Ovary (tissue), 9 donors: ENCODE measurements around the gene CRACDL. TPM values are rescaled to one million over a fixed set of nuclear protein-coding genes. Genes with fewer than 3 reads are reported as not detected.
"Not testable (repeated sequence)": the region's sequence is repeated elsewhere in the genome, so short reads cannot be mapped to it uniquely, and the experiment has no call there.

Experiments used
- DNase-seq, 5 donors: peaks; one replicate each; pipeline ENCODE4 v3.0.0-alpha.2; 2019 to 2020
- H3K27ac ChIP-seq, 2 donors: fragments of 200-600 bp; one replicate each; pipeline versions ENCODE4 v1.5.1 to v1.8.0; 2019 to 2022
- H3K27me3 ChIP-seq: fragments of 200-600 bp; one replicate; pipeline ENCODE4 v1.8.0; 2022
- H3K36me3 ChIP-seq: fragments of 200-600 bp; sonication (generic); one replicate; pipeline ENCODE4 v1.5.1; 2019
- H3K4me1 ChIP-seq: one replicate; pipeline ENCODE4 v1.8.1; 2013; ENCODE audit warnings: mild to moderate bottlenecking, moderate library complexity; ENCODE audit not compliant: insufficient read depth
- H3K4me3 ChIP-seq: fragments of 200-600 bp; sonication (generic); one replicate; pipeline ENCODE4 v1.5.1; 2017
- H3K9me3 ChIP-seq, 2 donors: fragments of 200-600 bp in 1 of 2; sonication (generic) in 1 of 2; one replicate each; pipeline versions ENCODE4 v1.5.1 to v1.8.1; 2013 to 2019; ENCODE audit warnings: mild to moderate bottlenecking in 1 of 2, moderate library complexity in 1 of 2
- EP300 ChIP-seq: sonication (generic); formaldehyde crosslinking; IDR thresholded peaks from one replicate; pipeline ENCODE4 v1.6.1; 2017; ENCODE audit warnings: antibody characterized with exemption
- POLR2A ChIP-seq: fragments of 450-650 bp; IDR thresholded peaks from one replicate; pipeline ENCODE4 v1.6.1; 2017; ENCODE audit warnings: antibody characterized with exemption, mild to moderate bottlenecking, moderate library complexity
- WGBS, 3 donors: extraction: QIAGEN DNeasy Blood & Tissue Kit in 1 of 3; methylation state at CpG; one replicate each; pipeline versions ENCODE4 v1.1.5 to v1.1.7; 2013 to 2017; 5-methylcytosine and 5-hydroxymethylcytosine counted together
- intact Hi-C, 4 donors: fragments of 100-400 bp; cut with DNase I; formaldehyde crosslinking; loops; one replicate each; pipeline versions ENCODE4 v1.11.0 to v1.15.1; 2022 to 2023
- polyA plus RNA-seq, 2 donors: library from polyadenylated mRNA; stranded (reverse); fragments of 200-250 nt in 1 of 2; fragments of 350-450 nt in 1 of 2; fragmentation: Illumina TruSeq in 1 of 2; extraction: RNeasy Lipid Tissue Mini Kit (QIAGEN cat#74804) in 1 of 2; gene quantifications; one replicate each; pipeline ENCODE4 v1.2.3, GENCODE V29; 2013 to 2014
- total RNA-seq, 7 donors: library from RNA; depleted of rRNA in 2 of 7; stranded (reverse); fragments of >200 nt in 2 of 7; fragmentation: NEBNext Ultra II Directional in 3 of 7; extraction: Animal tissue kit (Norgen Biotek cat#: 25700) in 3 of 7; gene quantifications; one replicate each; pipeline versions ENCODE4 v1.1.0 to v1.2.4, GENCODE V29; 2016 to 2023
- TF ChIP-seq, protein P1 (sequence below), 3 donors: fragments of 450-650 bp in 2 of 3; fragments of 200-600 bp in 1 of 3; IDR thresholded peaks; one replicate each; pipeline versions ENCODE4 v1.5.1 to v1.8.0; 2016 to 2022; ENCODE audit warnings: antibody characterized with exemption in 3 of 3, mild to moderate bottlenecking in 1 of 3
- donor health status: DM: no; HTN: no; CAD: no; lungs with moderate emphysema.
- donor health status: DM: no; HTN: no; CAD: no.
- donor health status: Bipolar disorder and iron deficiency.
- donor health status: DM: yes; HTN: yes; CAD: no.
- donor health status: DM: no; HTN: no; CAD: no.
- donor health status: DM: yes; HTN: yes; CAD: no.

The CRACDL gene
- total and polyA plus RNA-seq, 9 donors, result 1.2 to 22.4 (median 2.7) TPM

DNA sequence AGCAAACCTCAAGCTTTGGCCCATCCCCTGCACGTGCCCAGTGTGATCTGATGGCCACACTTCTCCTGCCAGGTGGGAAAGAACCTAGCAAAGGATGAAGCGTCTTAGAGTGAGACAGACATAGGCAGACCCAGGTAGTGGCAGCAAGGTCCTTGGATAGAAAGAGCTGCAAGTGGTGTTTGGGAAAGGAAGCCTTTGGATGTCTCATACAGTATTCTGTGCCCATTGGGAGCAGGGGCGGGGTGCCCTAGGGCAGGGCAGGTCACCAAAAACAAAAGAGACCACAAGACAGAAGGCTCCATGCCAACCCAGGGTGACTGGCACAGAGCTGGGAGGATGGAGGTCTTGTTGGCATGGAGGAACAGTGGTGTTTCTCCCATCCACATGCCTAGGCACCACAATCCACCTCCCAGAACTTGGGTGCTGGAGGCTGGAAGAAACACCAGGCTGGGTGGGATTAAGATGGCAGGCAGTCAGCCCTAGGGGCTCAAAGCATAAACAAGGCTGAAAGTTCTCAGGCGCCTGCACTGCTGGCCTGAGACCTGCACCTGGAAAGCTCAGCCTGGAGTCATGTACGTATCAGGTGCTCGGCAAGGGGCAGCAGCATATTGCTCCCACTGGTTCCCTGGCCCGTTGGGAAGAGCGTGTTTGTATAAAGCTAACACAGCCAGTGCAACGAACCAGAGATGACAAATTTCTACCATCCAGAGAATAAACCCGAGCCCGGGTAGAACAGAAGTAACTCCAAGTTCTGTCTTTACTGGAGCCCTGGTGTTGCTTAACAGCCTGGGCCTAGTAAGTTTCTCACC lies 52.9 kb downstream of the CRACDL start:
- H3K27ac ChIP-seq, result no peak overlapping the region
- no peak overlapping the region for H3K4me3 ChIP-seq
- H3K9me3 ChIP-seq, result peaks cover 0 to 6% of the 10 kb centered on the region in 2 donors
- DNase-seq, result no peak
- intact Hi-C loops, result no loop called here
- H3K27me3 ChIP-seq, result no peaks in the 10 kb centered on the region
- 86 to 91% (median 88%) methylated on average over 11 of the region's 11 CpGs for WGBS, 3 donors
- TF ChIP-seq EP300 (no peak), POLR2A (no peak)
- TF ChIP-seq, protein P1, sequence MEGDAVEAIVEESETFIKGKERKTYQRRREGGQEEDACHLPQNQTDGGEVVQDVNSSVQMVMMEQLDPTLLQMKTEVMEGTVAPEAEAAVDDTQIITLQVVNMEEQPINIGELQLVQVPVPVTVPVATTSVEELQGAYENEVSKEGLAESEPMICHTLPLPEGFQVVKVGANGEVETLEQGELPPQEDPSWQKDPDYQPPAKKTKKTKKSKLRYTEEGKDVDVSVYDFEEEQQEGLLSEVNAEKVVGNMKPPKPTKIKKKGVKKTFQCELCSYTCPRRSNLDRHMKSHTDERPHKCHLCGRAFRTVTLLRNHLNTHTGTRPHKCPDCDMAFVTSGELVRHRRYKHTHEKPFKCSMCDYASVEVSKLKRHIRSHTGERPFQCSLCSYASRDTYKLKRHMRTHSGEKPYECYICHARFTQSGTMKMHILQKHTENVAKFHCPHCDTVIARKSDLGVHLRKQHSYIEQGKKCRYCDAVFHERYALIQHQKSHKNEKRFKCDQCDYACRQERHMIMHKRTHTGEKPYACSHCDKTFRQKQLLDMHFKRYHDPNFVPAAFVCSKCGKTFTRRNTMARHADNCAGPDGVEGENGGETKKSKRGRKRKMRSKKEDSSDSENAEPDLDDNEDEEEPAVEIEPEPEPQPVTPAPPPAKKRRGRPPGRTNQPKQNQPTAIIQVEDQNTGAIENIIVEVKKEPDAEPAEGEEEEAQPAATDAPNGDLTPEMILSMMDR (IDR thresholded peaks at IDR 0.05), result no peak
- H3K36me3 ChIP-seq, result no peaks in the 10 kb centered on the region
- no peaks in the 10 kb centered on the region for H3K4me1 ChIP-seq

GRCh38 chr2:98882368-98882767 lies 53.7 kb downstream of the CRACDL start:
- intact Hi-C loops, result no loop called here
- H3K27me3 ChIP-seq, result no peaks in the 10 kb centered on the region
- no peaks in the 10 kb centered on the region for H3K4me1 ChIP-seq
- no peaks in the 10 kb centered on the region for H3K36me3 ChIP-seq
- DNase-seq, result no peak
- H3K27ac ChIP-seq, result no peak overlapping the region
- H3K4me3 ChIP-seq, result no peak overlapping the region
- 89 to 95% (median 90%) methylated on average over 3 of the region's 3 CpGs for WGBS, 3 donors
- TF ChIP-seq, protein P1 (IDR thresholded peaks at IDR 0.05), result no peak
- TF ChIP-seq EP300, result no peak
- no peak for TF ChIP-seq POLR2A
- peaks cover 0 to 6% of the 10 kb centered on the region in 2 donors for H3K9me3 ChIP-seq

DNA sequence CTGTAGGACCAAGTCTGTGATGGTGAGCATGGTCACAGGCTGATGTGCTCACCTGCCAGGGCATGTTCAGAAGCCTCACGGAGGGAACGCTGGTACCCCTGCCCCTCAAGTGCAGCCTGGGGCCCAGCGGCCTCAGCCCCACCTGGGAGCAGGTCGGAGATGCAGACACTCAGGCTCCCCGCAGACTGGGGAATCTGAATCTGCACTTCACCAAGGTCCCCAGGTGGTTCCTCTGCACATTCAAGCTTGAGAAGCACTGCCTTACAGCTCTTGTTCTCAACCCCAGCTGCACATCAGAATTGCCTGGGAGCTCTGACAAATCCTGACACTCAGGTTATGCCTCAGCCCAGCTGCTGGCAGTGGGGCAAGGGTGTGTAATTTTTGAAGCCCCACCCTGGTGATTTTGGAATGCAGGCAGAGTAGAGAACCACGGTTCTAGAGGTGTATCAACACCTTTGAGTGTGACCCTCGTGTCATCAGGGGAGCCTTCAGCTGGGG lies 54.8 kb downstream of the CRACDL start:
- intact Hi-C loops, result no loop called here
- TF ChIP-seq, protein P1 (IDR thresholded peaks at IDR 0.05), result no peak
- no peak for TF ChIP-seq POLR2A

DNA sequence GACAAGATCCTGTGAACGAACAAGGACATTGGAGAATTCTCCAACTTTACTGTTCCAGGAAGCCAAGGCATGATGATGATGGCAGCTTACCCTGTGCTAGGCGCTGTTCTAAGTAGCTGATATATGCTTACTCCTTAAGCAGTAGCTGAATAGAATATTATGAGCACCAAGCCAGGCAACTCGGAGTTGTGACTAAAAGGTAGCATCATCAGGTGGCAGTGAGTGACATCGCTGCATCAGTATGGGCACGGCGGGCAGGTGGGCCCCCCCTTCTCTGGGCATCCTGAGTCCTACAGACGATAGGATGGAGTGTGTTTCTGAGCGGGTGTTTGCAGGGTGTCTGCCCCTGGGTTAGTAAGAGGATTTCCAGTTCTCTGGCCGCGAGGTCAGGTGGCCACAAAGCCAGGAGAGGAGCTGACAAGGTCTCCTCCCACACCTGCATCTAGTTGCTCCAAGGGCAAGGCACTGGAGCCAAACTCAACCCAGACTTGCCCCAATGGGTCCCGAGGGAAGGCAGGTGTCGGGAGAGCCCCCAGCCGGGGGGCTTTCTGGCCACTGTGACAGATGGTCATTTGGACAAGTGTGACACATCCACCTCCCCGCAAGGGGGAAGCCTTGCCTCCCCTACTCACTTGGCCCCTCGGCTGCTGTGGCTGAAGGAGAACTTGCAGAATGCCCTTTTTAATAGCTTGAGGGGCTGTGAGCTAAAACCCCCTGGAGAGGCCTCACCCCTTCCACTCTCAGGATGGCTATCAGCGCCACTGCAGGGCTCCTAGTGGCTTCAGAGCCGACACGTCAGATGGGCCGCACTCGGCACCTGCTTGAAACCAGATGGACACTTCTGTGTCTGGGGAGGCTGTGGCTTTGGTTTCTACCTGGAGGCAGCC lies 55.5 kb downstream of the CRACDL start:
- no peaks in the 10 kb centered on the region for H3K27me3 ChIP-seq
- no peaks in the 10 kb centered on the region for H3K36me3 ChIP-seq
- H3K27ac ChIP-seq, result no peak overlapping the region
- DNase-seq, result no peak
- no peak for TF ChIP-seq POLR2A
- no peak for TF ChIP-seq EP300
- TF ChIP-seq, protein P1 (IDR thresholded peaks at IDR 0.05), result no peak
- 82 to 87% (median 84%) methylated on average over 20 of the region's 20 CpGs for WGBS, 3 donors
- intact Hi-C loops, result no loop called here
- H3K4me1 ChIP-seq, result no peaks in the 10 kb centered on the region
- no peak overlapping the region for H3K4me3 ChIP-seq
- H3K9me3 ChIP-seq, result no peaks in the 10 kb centered on the region

More for the DNA sequence above, 54.8 kb downstream of the CRACDL start:
- Histone ChIP-seq H3K4me3 (no peak overlapping the region), H3K4me1 (no peaks in the 10 kb centered on the region), H3K36me3 (no peaks in the 10 kb centered on the region), H3K27me3 (no peaks in the 10 kb centered on the region), H3K27ac (no peak overlapping the region), H3K9me3 (peaks cover 0 to 3% of the 10 kb centered on the region in 2 donors)
- WGBS, 3 donors, result 89 to 93% (median 91%) methylated on average over 7 of the region's 7 CpGs
- no peak for DNase-seq

- DNase-seq, H3K27ac ChIP-seq, H3K36me3 ChIP-seq, intact Hi-C loops, H3K9me3 ChIP-seq, H3K4me3 ChIP-seq, H3K4me1 ChIP-seq, H3K27me3 ChIP-seq: not testable (repeated sequence)
- WGBS, 3 donors, result 91 to 94% (median 92%) methylated on average over 5 of the region's 5 CpGs
These were observed 58.4 kb downstream of the CRACDL start for GRCh38 chr2:98877658-98878057.
